HepG2 (cell line): Measurements from ENCODE around the gene MRPS14. TPM values are rescaled to one million over a fixed set of nuclear protein-coding genes. Genes with fewer than 3 reads are reported as not detected.

ENCODE experiments used
- ETS1 ChIP-seq: sonication (generic); formaldehyde crosslinking; IDR thresholded peaks from 2 replicates; pipeline ENCODE4 v1.4.0; 2020; ENCODE audit warnings: missing genetic modification reagents
- NFIC ChIP-seq: IDR thresholded peaks from 2 replicates; pipeline ENCODE4 v1.6.1; 2012; ENCODE audit warnings: mild to moderate bottlenecking, low read length, inconsistent platforms
- PRDM4 ChIP-seq: sonication (generic); formaldehyde crosslinking; IDR thresholded peaks from 2 replicates; pipeline ENCODE4 v1.9.0; 2021; ENCODE audit warnings: missing genetic modification reagents, borderline replicate concordance
- ZBED4 ChIP-seq: sonication (generic); formaldehyde crosslinking; IDR thresholded peaks from 2 replicates; pipeline ENCODE4 v1.4.0; 2020; ENCODE audit warnings: missing genetic modification reagents, borderline replicate concordance
- ZNF280B ChIP-seq: sonication (generic); formaldehyde crosslinking; IDR thresholded peaks from 2 replicates; pipeline ENCODE4 v1.5.0; 2020; ENCODE audit warnings: missing genetic modification reagents, mild to moderate bottlenecking, borderline replicate concordance
- ZNF30 ChIP-seq: sonication (generic); formaldehyde crosslinking; IDR thresholded peaks from 2 replicates; pipeline ENCODE4 v1.5.0; 2020; ENCODE audit warnings: mild to moderate bottlenecking, missing genetic modification reagents
- ZNF414 ChIP-seq: sonication (generic); formaldehyde crosslinking; IDR thresholded peaks from 2 replicates; pipeline ENCODE4 v1.5.0; 2020; ENCODE audit warnings: missing genetic modification reagents
- ZNF557 ChIP-seq: sonication (generic); formaldehyde crosslinking; IDR thresholded peaks from 2 replicates; pipeline ENCODE4 v1.4.0; 2020; ENCODE audit warnings: missing genetic modification reagents
- ZNF687 ChIP-seq: sonication (generic); formaldehyde crosslinking; IDR thresholded peaks from 2 replicates; pipeline ENCODE4 v1.5.1; 2020; ENCODE audit warnings: mild to moderate bottlenecking, missing genetic modification reagents, moderate library complexity
- ZSCAN30 ChIP-seq: sonication (generic); formaldehyde crosslinking; IDR thresholded peaks from 2 replicates; pipeline ENCODE4 v1.5.0; 2020; ENCODE audit warnings: mild to moderate bottlenecking, missing genetic modification reagents
- polyA plus RNA-seq, 8 experiments: library from polyadenylated mRNA; depleted of rRNA in 3 of 8; stranded (reverse) in 7 of 8; unstranded in 1 of 8; fragments of >200 nt; fragmentation: Illumina TruSeq in 4 of 8; extraction: Trizol in 4 of 8; gene quantifications; 2 replicates each; pipeline versions ENCODE4 v1.2.1 to v1.2.3, GENCODE V29; 2011 to 2016; ENCODE audit warnings: low read depth in 4 of 8, missing spikeins in 1 of 8, mixed read lengths in 1 of 8; ENCODE audit not compliant: insufficient read depth in 1 of 8
- total RNA-seq, 5 experiments: library from RNA; depleted of rRNA; stranded (reverse); fragments of >200 nt; fragmentation: Illumina TruSeq; extraction: Trizol; gene quantifications; 2 replicates each; pipeline ENCODE4 v1.2.3, GENCODE V29; 2016; ENCODE audit warnings: low read depth in 1 of 5

The MRPS14 gene
- total and polyA plus RNA-seq, 2 of the 13 experiments (the other 11 are each of a cell fraction or from before 2014, with no cell fraction given), result 36.6 to 43.2 TPM

GRCh38 chr1:175023043-175023921 is at the start of gene MRPS14 (continued):
- peak; percentile 69; the same call in 1 of the 2 replicates for TF ChIP-seq ZBED4
- TF ChIP-seq ZNF30 (CRISPR knock-in tag), result no peak
- TF ChIP-seq ZNF414 (CRISPR knock-in tag), result 0 out of 2 replicates have a peak, but pooled peaks have one; percentile 64
- no peak for TF ChIP-seq NFIC
- TF ChIP-seq ZNF687 (CRISPR knock-in tag), result peak; percentile 86
- TF ChIP-seq ZSCAN30 (CRISPR knock-in tag), result no peak
- TF ChIP-seq ZNF280B (CRISPR knock-in tag), result 0 out of 2 replicates have a peak, but pooled peaks have one; percentile 42
- no peak for TF ChIP-seq PRDM4 (CRISPR knock-in tag)
- TF ChIP-seq ETS1, result no peak
- TF ChIP-seq ZNF557, result no peak
